Muscle of arm (tissue), 12 donors: ENCODE data around the gene SEMA3B. TPM values are rescaled to one million over a fixed set of nuclear protein-coding genes. Genes with fewer than 3 reads are reported as not detected.
"Not testable (repeated sequence)": the region's sequence is repeated elsewhere in the genome, so short reads cannot be mapped to it uniquely, and the experiment has no call there.

Source experiments
- DNase-seq: peaks from one replicate; pipeline ENCODE4 v3.0.0-alpha.2; 2013
- polyA plus RNA-seq, 12 donors: library from polyadenylated mRNA; unstranded; fragments of 120-200 nt; gene quantifications; one replicate each; pipeline ENCODE4 v1.2.1, GENCODE V29; 2013; ENCODE audit not compliant: insufficient read length in 12 of 12

SEMA3B gene
- polyA plus RNA-seq, 12 donors: 30.1 to 92.7 (median 35.2) TPM; not detected in 1

GRCh38 chr3:50258029-50258680, 10.8 kb upstream of the SEMA3B start:
- DNase-seq: no peak

DNA sequence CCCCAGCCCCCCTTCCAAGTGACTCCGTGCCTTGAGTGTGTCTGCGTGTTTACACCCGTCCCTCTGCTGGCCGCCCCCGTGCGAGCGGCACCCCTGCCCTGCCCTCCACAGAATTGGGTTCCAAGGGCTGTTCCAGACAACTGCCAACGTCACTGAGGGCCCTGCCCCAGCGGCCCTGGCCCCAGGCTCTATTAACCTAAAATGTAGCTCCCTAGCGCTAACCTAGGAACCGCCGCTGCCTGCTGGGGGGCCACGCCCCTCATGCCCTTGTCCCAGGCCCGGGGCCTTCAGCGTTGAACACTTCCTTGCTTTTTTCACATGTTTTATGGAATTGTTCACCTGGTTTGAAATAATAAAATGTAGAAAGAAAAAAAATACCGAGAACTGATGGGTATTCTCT, 10.0 kb upstream of the SEMA3B start:
- DNase-seq: no peak

- no peak for DNase-seq
Measured at GRCh38 chr3:50259432-50260026, 9.4 kb upstream of the SEMA3B start.

- peak; percentile 95 for DNase-seq
Measured at GRCh38 chr3:50260027-50260941, 8.7 kb upstream of the SEMA3B start.

- no peak for DNase-seq
Measured at GRCh38 chr3:50260942-50261441, 8.0 kb upstream of the SEMA3B start.

DNA sequence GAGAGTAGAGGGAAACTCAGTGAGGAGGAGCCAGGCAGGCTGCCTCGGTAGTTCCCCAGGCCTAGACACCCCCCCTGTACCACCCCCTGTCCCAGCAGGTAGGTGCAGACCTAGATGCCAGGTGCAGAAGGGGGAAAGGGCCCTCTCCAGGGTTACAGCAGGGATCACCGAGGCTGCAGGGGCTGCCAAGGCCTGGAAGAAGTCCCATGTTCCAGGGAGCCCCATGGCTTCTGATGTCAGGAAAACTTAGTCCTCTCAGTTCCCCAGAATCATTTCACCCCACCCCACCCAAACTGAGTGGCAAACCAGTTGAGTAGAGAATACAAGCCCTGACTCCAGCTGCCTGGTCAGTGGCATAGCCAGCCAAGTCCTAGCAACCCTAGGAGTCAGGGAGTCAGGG, 7.4 kb upstream of the SEMA3B start:
- no peak for DNase-seq

GRCh38 chr3:50262200-50262599, 6.7 kb upstream of the SEMA3B start:
- DNase-seq: not testable (repeated sequence)

DNA sequence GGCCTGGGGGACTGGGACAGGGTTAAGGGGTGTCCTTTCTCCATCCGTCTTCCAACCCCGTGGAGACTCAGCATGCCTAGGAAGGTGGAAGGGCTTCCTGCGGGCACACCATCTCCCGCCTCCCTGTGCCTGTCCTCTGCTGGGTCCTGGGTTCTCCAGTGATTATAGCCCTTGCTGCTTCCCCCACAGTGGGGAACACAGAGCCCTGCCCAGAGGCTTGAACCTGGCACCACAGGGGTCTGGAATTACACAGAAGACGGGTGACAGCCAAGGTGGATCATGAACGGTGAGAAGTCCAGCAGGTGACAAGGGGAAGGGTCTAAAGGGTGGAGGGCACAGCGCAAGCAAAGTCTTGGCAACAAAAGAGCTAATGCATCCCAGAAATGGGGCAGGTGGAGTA, 6.2 kb upstream of the SEMA3B start:
- no peak for DNase-seq

- no peak for DNase-seq
Measured at GRCh38 chr3:50263478-50264382, 5.2 kb upstream of the SEMA3B start.

DNA sequence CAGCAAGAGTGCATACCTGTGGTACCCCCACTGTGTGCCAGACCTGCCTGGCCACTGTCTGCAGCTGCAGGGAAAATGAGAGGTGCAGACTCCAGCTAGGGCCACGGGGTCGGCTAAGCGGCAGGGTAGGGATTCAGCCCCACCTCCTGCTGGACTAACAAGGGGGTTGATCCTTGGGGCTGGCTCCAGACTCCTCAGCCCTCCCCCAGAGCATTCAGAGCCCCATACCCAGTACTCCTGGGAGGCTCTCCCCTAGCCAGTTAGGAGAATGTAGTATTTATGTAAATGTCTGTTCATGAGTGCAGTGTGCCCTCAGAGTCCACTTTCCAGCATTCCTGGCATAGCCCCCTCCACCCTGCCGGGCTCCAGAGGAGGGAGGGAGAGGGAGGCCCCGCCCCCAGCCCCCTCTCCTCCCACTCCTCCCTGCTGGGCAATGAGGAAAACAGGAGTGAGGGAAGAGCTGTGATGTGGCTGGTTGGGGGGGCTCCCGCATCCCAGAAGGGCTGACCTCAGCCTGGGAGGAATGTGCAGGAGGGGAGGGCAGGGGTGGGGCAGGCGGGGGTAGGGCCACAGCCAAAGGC, 4.5 kb upstream of the SEMA3B start:
- peak; percentile 91 for DNase-seq

GRCh38 chr3:50264964-50265485, 3.9 kb upstream of the SEMA3B start:
- no peak for DNase-seq

GRCh38 chr3:50265571-50265970, 3.4 kb upstream of the SEMA3B start:
- DNase-seq: no peak

GRCh38 chr3:50266017-50266416, 2.9 kb upstream of the SEMA3B start:
- no peak for DNase-seq

DNA sequence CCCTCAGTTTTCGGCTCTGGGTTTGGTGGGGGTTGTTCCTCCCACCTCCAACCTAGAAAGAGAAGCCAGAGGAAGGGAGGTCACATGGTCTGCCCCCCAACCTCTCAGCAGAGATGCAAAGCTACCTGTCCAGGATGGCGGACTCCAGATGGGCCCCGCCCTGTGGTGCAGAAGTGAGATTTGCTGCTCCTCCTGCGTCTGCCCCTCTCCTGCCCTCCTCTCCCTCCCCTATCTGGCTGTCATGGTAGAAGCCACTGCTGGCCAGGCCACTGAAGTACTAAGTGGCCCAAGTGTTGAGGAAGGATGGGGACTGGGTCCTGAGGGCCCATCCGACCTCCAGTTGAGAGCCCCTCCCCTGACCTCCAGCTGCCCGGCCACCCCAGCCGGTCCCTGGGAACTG, 2.1 kb upstream of the SEMA3B start:
- DNase-seq: no peak

GRCh38 chr3:50267280-50267913, 1.6 kb upstream of the SEMA3B start:
- no peak for DNase-seq

DNA sequence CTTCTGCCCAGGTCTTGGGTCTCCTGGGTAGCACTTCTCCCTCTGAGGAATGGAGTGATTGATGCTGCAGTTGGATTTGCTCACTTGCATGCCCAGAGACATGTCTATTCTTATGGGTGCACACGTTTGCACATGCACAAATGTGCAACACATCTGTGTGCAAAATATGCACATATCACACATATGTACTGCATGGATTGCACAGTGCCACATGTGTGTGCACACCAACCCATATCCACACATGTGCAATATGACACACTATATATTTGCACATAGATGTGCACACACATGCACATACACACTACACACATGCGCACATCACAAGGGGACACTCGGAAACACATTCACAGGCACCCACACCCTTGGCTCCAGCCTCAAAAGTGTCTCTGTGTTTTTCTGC, 671 bp upstream of the SEMA3B start:
- DNase-seq: no peak

GRCh38 chr3:50269460-50269859, 513 bp downstream of the SEMA3B start:
- DNase-seq: no peak

- DNase-seq: no peak
Measured at GRCh38 chr3:50269977-50270413, 1.0 kb downstream of the SEMA3B start.

GRCh38 chr3:50270422-50271224, 1.7 kb downstream of the SEMA3B start:
- DNase-seq: no peak
